Measurements from ENCODE around the gene ELP2.
"Not testable (repeated sequence)": the region's sequence is repeated elsewhere in the genome, so short reads cannot be mapped to it uniquely, and the experiment has no call there.

ELP2 gene

DNA sequence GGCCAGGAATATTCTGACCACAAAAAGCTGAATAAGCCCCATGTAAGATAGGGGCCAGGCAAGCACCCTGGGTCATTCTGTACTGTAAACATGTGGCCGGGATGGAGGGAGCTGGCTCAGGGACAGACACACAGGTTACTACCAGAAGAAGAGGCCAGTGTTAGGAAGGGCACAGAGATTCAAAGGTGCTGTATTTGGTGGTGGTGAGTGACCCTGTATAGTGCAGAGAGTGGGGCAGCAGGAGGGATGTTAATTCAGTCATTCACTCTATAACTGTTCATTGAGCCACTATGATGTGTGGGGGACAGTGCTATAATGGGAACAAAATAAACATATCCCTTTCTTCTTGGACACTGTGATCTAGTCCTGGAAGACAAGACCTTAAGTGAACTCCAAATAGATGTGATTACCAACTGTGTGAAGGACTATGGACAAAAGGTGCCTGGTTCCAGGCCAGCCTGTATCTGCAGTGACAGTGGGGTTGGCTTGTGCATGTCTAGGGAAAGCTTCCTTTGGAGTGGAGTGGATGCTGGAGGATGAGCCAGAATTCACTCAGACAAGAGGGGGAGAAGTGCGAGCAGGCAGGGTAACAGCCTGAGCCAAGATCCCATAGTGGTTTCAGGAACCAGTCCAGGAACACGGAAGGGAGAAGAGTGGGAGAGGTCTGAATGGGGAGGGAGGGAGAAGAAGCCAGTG lies 65.9 kb downstream of the ELP2 start:
- Mint-ChIP-seq H3K27me3 (peaks cover 3% of the 10 kb centered on the region), H3K4me3 (no peak overlapping the region), H3K9me3 (no peaks in the 10 kb centered on the region), H3K27ac (no peak overlapping the region), H3K4me1 (no peaks in the 10 kb centered on the region), H3K36me3 (no peaks in the 10 kb centered on the region)
- ATAC-seq (ENCODE audit: low read depth) (no peak), DNase-seq (ENCODE audit: low spot score in 2 of 2) (no peak)

DNA sequence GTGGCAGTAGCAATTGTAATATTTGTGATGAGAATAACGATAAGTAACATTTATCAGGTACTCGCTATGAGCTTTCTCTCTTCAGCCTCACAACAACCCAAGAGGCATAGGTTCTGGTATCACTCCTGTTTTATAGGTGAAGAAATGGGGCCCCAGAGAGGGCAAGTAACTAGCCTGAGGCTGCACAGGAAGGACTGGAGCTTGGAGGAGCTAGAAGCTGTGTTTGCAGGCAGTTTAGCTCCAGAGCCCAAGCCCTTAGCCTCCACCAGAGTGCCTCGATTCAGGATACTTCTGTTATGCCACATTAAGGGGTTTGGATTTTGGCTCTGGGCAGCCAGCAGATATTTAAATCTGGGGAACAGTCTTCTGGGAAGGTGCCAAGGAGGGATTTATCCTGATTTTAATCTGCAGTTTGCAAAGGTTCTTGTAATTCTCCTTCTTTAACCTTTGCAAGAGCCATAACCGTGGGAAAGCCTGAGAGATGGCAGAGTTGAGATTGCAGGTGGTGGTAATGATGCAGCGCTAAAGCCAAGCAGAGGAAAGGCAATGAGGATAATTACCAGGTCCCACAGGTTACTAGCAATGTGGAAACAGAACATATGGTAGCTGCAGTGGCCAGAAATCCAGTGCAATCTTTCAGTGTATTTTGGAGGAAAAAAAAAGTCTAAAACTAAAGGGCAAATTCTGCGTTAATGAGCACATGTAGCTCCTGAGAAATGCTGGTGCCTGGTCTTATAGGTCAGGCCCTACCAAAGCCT lies 66.7 kb downstream of the ELP2 start:
- no peak for ATAC-seq (ENCODE audit: low read depth)

DNA sequence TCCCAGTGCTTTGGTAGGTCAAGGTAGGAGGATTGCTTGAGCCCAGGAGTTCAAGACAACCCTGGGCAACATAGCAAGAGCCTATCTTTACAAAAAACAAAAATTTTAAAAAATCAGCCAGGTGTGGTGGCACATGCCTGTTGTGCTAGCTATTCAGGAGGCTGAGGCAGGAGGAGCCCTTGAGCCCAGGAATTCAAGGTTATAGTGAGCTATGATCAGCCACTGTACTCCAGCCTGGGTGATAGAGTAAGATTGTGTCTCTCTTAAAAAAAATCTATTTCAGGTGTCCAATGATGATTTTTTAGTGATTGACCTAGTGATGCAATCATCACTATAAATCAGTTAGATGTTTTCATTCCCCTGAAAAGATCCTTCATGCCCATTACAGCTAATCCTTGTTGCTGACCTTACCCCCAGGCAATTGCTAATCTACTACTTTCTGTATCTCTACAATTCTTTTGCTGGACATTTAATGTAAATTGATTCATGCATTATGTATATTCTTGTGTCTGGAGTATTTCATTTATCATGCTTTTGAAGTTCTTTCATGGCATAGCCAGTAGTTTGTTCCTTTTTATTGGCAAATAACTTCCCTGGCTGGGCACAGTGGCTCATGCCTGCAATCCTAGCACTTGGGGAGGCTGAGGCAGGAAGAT lies 67.9 kb downstream of the ELP2 start:
- Mint-ChIP-seq H3K9me3 (no peaks in the 10 kb centered on the region), H3K4me1 (no peaks in the 10 kb centered on the region), H3K36me3 (no peaks in the 10 kb centered on the region), H3K27ac (no peak overlapping the region), H3K27me3 (peaks cover 1% of the 10 kb centered on the region), H3K4me3 (no peak overlapping the region)
- ATAC-seq (ENCODE audit: low read depth) (no peak), DNase-seq (ENCODE audit: low spot score in 2 of 2) (no peak)

More for the DNA sequence above, 66.7 kb downstream of the ELP2 start:
- Mint-ChIP-seq H3K36me3 (no peaks in the 10 kb centered on the region), H3K4me3 (no peak overlapping the region), H3K4me1 (no peaks in the 10 kb centered on the region), H3K9me3 (no peaks in the 10 kb centered on the region), H3K27ac (no peak overlapping the region), H3K27me3 (peaks cover 1% of the 10 kb centered on the region)
- DNase-seq (ENCODE audit: low spot score in 2 of 2): no peak

DNA sequence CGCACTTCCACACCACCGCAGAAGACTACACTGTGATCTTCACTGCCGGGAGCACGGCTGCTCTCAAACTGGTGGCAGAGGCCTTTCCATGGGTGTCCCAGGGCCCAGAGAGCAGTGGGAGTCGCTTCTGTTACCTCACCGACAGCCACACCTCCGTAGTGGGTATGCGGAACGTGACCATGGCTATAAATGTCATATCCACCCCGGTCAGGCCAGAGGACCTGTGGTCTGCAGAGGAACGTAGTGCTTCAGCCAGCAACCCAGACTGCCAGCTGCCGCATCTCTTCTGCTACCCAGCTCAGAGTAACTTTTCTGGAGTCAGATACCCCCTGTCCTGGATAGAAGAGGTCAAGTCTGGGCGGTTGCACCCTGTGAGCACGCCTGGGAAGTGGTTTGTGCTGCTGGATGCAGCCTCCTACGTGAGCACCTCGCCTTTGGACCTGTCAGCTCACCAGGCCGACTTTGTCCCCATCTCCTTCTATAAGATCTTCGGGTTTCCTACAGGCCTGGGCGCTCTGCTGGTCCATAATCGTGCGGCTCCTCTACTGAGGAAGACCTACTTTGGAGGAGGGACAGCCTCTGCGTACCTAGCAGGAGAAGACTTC lies 70.1 kb downstream of the ELP2 start:
- DNase-seq (ENCODE audit: low spot score in 2 of 2): no peak
- H3K4me3 Mint-ChIP-seq: no peak overlapping the region
- peaks cover 1% of the 10 kb centered on the region for H3K27me3 Mint-ChIP-seq
- no peaks in the 10 kb centered on the region for H3K9me3 Mint-ChIP-seq
- H3K27ac Mint-ChIP-seq: no peak overlapping the region
- no peaks in the 10 kb centered on the region for H3K4me1 Mint-ChIP-seq
- ATAC-seq (ENCODE audit: low read depth): no peak
- no peaks in the 10 kb centered on the region for H3K36me3 Mint-ChIP-seq

- H3K27ac Mint-ChIP-seq: no peak overlapping the region
- no peak overlapping the region for H3K4me3 Mint-ChIP-seq
- DNase-seq (ENCODE audit: low spot score in 2 of 2) (no peak), ATAC-seq (ENCODE audit: low read depth) (no peak)
- no peaks in the 10 kb centered on the region for H3K36me3 Mint-ChIP-seq
- H3K4me1 Mint-ChIP-seq: no peaks in the 10 kb centered on the region
- no peaks in the 10 kb centered on the region for H3K9me3 Mint-ChIP-seq
- peaks cover 1% of the 10 kb centered on the region for H3K27me3 Mint-ChIP-seq
Observed at GRCh38 chr18:36200354-36200771, 70.7 kb downstream of the ELP2 start.

DNA sequence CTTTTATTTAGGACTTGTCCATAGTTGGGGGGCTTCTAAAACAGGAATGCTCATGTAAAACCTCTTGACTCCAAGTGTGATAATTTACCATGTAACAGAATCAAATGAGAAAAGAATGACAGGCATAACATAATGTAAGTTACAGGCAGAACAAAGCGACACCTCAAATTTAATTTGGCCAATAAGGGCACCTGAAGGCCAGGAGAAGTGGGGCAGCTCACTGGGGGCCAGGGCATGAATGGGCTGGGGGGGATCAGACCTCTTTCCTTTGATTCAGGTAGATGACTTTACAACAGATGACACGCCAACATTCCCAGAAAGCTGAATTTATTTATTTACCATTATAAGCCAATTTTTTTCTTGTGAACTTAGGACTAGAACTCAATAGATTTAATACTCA lies 72.1 kb downstream of the ELP2 start:
- Mint-ChIP-seq H3K27me3 (peaks cover 1% of the 10 kb centered on the region), H3K4me3 (no peak overlapping the region), H3K36me3 (peaks cover 2% of the 10 kb centered on the region), H3K9me3 (no peaks in the 10 kb centered on the region), H3K4me1 (no peaks in the 10 kb centered on the region), H3K27ac (no peak overlapping the region)
- no peak for DNase-seq (ENCODE audit: low spot score in 2 of 2)
- no peak for ATAC-seq (ENCODE audit: low read depth)

GRCh38 chr18:36203360-36203895 lies 73.7 kb downstream of the ELP2 start:
- DNase-seq (ENCODE audit: low spot score in 2 of 2) (no peak), ATAC-seq (ENCODE audit: low read depth) (no peak)
- H3K4me1 Mint-ChIP-seq: no peaks in the 10 kb centered on the region
- peaks cover 4% of the 10 kb centered on the region for H3K9me3 Mint-ChIP-seq
- H3K27me3 Mint-ChIP-seq: peaks cover 1% of the 10 kb centered on the region
- H3K4me3 Mint-ChIP-seq: no peak overlapping the region
- H3K27ac Mint-ChIP-seq: no peak overlapping the region
- peaks cover 2% of the 10 kb centered on the region for H3K36me3 Mint-ChIP-seq

- Mint-ChIP-seq H3K9me3 (peaks cover 4% of the 10 kb centered on the region), H3K27me3 (peaks cover under 1% of the 10 kb centered on the region), H3K27ac (no peak overlapping the region)
Observed at GRCh38 chr18:36205166-36205565, 75.5 kb downstream of the ELP2 start.

DNA sequence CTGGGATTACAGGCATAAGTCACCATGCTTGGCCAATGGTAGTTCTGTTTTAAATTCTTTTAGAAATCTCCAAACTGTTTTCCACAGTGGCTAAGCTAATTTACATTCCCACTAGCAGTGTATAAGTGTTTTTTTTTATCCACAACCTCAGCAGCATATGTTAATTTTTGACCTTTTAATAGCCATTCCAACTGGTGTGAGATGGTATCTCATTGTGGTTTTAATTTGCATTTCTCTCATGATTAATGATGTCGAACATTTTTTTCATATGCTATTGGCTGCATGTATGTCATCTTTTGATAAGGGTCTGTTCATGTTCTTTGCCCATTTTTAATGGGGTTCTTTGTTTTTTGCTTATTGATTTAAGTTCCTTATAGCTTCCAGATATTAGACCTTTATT lies 77.6 kb downstream of the ELP2 start:
- no peaks in the 10 kb centered on the region for H3K27me3 Mint-ChIP-seq
- H3K27ac Mint-ChIP-seq: no peak overlapping the region
- ATAC-seq (ENCODE audit: low read depth) (no peak), DNase-seq (ENCODE audit: low spot score in 2 of 2) (no peak)
- peaks cover 4% of the 10 kb centered on the region for H3K9me3 Mint-ChIP-seq
- H3K4me1 Mint-ChIP-seq: no peaks in the 10 kb centered on the region
- no peak overlapping the region for H3K4me3 Mint-ChIP-seq
- H3K36me3 Mint-ChIP-seq: peaks cover 2% of the 10 kb centered on the region

More at GRCh38 chr18:36205166-36205565, 75.5 kb downstream of the ELP2 start:
- Mint-ChIP-seq H3K36me3 (peaks cover 2% of the 10 kb centered on the region), H3K4me1 (no peaks in the 10 kb centered on the region), H3K4me3 (no peak overlapping the region)
- ATAC-seq (ENCODE audit: low read depth) (no peak), DNase-seq (ENCODE audit: low spot score in 2 of 2) (no peak)

GRCh38 chr18:36207969-36208368 lies 78.3 kb downstream of the ELP2 start:
- not testable (repeated sequence) for ATAC-seq (ENCODE audit: low read depth); H3K27me3 Mint-ChIP-seq; H3K9me3 Mint-ChIP-seq; H3K4me1 Mint-ChIP-seq; H3K27ac Mint-ChIP-seq; H3K4me3 Mint-ChIP-seq; H3K36me3 Mint-ChIP-seq; DNase-seq (ENCODE audit: low spot score in 2 of 2)

- peaks cover 4% of the 10 kb centered on the region for H3K9me3 Mint-ChIP-seq
- H3K36me3 Mint-ChIP-seq: no peaks in the 10 kb centered on the region
- no peaks in the 10 kb centered on the region for H3K27me3 Mint-ChIP-seq
- DNase-seq (ENCODE audit: low spot score in 2 of 2) (no peak), ATAC-seq (ENCODE audit: low read depth) (no peak)
- no peak overlapping the region for H3K27ac Mint-ChIP-seq
- H3K4me1 Mint-ChIP-seq: no peaks in the 10 kb centered on the region
- no peak overlapping the region for H3K4me3 Mint-ChIP-seq
Observed at GRCh38 chr18:36211612-36212065, 81.9 kb downstream of the ELP2 start.

DNA sequence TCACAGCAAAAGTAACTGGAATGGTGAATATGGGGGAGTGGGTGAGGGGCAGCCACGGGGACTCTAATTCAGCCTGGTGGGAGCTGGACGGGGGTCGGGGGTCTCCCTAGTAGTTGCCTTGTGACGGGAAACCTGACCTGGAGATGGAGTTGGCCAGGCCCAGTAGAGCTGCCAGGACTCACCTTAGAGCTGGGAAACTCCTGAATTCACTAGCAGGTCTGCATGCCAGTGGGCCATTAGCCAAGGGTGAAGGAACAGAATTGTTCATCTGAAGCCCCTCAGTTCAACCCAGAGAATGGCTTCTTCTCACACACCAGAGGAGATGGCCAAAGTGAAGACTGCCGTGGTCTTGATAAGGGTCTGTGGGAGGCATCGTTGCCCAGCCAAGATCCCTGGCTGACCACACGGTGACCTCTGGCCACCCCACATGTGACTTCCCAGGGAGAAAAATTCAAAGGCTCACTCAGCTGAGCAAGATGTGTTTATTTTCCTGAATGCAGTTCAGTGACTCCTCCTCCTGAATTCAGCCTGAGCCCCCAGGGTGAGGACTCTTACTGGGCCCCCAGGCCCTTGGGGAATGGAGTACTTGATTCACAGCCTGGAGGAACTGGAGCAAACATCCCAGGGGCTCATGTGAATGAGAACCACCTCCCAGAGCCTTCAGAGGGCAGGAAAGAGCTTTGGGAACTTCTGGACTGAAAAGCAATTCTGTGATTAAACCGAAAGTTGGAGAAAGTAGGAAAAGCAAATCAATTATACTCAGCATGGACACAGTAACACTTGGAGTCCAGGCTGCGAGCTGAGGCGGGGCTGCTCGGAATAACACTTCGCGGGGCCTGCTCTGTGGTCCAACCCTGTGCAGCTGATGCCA lies 82.8 kb downstream of the ELP2 start:
- Mint-ChIP-seq H3K36me3 (no peaks in the 10 kb centered on the region), H3K4me1 (no peaks in the 10 kb centered on the region), H3K9me3 (peaks cover 4% of the 10 kb centered on the region), H3K4me3 (no peak overlapping the region), H3K27ac (no peak overlapping the region), H3K27me3 (no peaks in the 10 kb centered on the region)
- no peak for DNase-seq (ENCODE audit: low spot score in 2 of 2)
- ATAC-seq (ENCODE audit: low read depth): no peak

- DNase-seq (ENCODE audit: low spot score in 2 of 2) (no peak), ATAC-seq (ENCODE audit: low read depth) (no peak)
- Mint-ChIP-seq H3K27me3 (peaks cover 4% of the 10 kb centered on the region), H3K4me3 (no peak overlapping the region), H3K27ac (no peak overlapping the region), H3K4me1 (no peaks in the 10 kb centered on the region), H3K9me3 (no peaks in the 10 kb centered on the region), H3K36me3 (no peaks in the 10 kb centered on the region)
Observed at GRCh38 chr18:36214811-36215210, 85.1 kb downstream of the ELP2 start.

Data from memory B cell (primary cell).